Mesendoderm (in vitro differentiated cells): ENCODE results near the gene SLC46A1.

ENCODE experiments used
- DNase-seq: peaks from one replicate; pipeline ENCODE4 v3.0.0; 2013
- H2AK5ac ChIP-seq: 2 replicates; pipeline ENCODE4 v1.6.1; 2013; ENCODE audit warnings: low read length, inconsistent platforms
- H2BK120ac ChIP-seq: 2 replicates; pipeline ENCODE4 v1.6.1; 2013; ENCODE audit warnings: low read depth, mild to moderate bottlenecking, low read length, moderate library complexity, mixed read lengths
- H2BK15ac ChIP-seq: replicated peaks from 2 replicates; pipeline ENCODE4 v1.6.1; 2013; ENCODE audit warnings: low read depth, mild to moderate bottlenecking, moderate library complexity
- H2BK5ac ChIP-seq: 2 replicates; pipeline ENCODE4 v1.6.1; 2013; ENCODE audit warnings: low read length, inconsistent platforms
- H3K18ac ChIP-seq: 2 replicates; pipeline ENCODE4 v1.6.1; 2013; ENCODE audit warnings: mild to moderate bottlenecking, low read length, mixed read lengths
- H3K23ac ChIP-seq: one replicate; pipeline ENCODE4 v1.6.1; 2013; ENCODE audit warnings: low read length
- H3K27ac ChIP-seq: 2 replicates; pipeline ENCODE4 v1.5.1; 2013; ENCODE audit warnings: low read depth, mild to moderate bottlenecking, inconsistent platforms, low read length, moderate library complexity
- H3K27me3 ChIP-seq: 2 replicates; pipeline ENCODE4 v1.6.1; 2013; ENCODE audit warnings: low read length, control low read depth, mild to moderate bottlenecking, inconsistent platforms; ENCODE audit not compliant: insufficient read depth, poor library complexity
- H3K36me3 ChIP-seq: 2 replicates; pipeline ENCODE4 v1.6.1; 2013; ENCODE audit warnings: low read length, inconsistent platforms; ENCODE audit not compliant: control insufficient read depth, insufficient read depth
- H3K4ac ChIP-seq: one replicate; pipeline ENCODE4 v1.6.1; 2013; ENCODE audit warnings: low read depth, mild to moderate bottlenecking, low read length, moderate library complexity
- H3K4me1 ChIP-seq: 2 replicates; pipeline ENCODE4 v1.6.1; 2013; ENCODE audit warnings: low read depth, low read length, inconsistent platforms; ENCODE audit not compliant: control insufficient read depth
- H3K4me2 ChIP-seq: 2 replicates; pipeline ENCODE4 v1.6.1; 2013; ENCODE audit warnings: low read length
- H3K4me3 ChIP-seq: 2 replicates; pipeline ENCODE4 v1.5.1; 2013; ENCODE audit warnings: mild to moderate bottlenecking, low read length
- H3K56ac ChIP-seq: one replicate; pipeline ENCODE4 v1.6.1; 2013; ENCODE audit warnings: low read length
- H3K79me1 ChIP-seq: 2 replicates; pipeline ENCODE4 v1.6.1; 2013; ENCODE audit warnings: low read length, inconsistent platforms
- H3K79me2 ChIP-seq: 2 replicates; pipeline ENCODE4 v1.6.1; 2013; ENCODE audit warnings: mild to moderate bottlenecking, low read length; ENCODE audit not compliant: control insufficient read depth, insufficient read depth
- H3K9ac ChIP-seq: 2 replicates; pipeline ENCODE4 v1.6.1; 2013; ENCODE audit warnings: low read length, inconsistent platforms
- H4K5ac ChIP-seq: one replicate; pipeline ENCODE4 v1.6.1; 2013; ENCODE audit warnings: low read length
- H4K8ac ChIP-seq: one replicate; pipeline ENCODE4 v1.6.1; 2013; ENCODE audit warnings: low read depth, mild to moderate bottlenecking, control low read depth, low read length, moderate library complexity
- WGBS: extraction: QIAGEN DNeasy Blood & Tissue Kit; methylation state at CpG from one replicate; pipeline ENCODE4 v1.1.7; 2013; ENCODE audit warnings: low lambda C conversion rate, missing lambda C conversion rate; ENCODE audit not compliant: insufficient coverage; ENCODE audit errors: extremely low coverage; 5-methylcytosine and 5-hydroxymethylcytosine counted together

SLC46A1 gene

DNA sequence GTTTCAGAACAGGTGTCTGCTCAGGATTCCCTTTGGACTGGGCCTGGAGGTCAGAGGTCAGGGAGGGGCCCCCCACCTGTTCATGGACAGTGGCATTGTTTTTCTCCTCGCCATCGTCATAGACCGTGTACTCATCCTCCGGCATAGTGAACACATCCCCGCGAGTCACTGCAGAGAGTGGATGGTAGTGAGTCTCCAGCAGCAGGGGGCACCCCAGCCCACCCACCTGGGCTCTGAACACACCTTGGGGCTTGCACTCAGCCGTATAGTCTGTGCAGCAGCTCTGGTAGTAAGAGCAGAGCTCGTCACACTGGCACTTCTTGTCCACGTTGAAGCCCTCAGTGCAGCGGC is 36.4 kb downstream of the SLC46A1 start:
- Histone ChIP-seq H3K79me2 (no peaks in the 10 kb centered on the region), H3K23ac (no peak overlapping the region), H3K79me1 (no peaks in the 10 kb centered on the region), H3K56ac (peak overlapping the region; percentile 49), H3K27me3 (peaks cover 12% of the 10 kb centered on the region), H3K4me3 (no peak overlapping the region), H3K36me3 (no peaks in the 10 kb centered on the region), H2BK15ac (no peak overlapping the region), H2BK120ac (no peak overlapping the region), H3K18ac (no peak overlapping the region), H3K27ac (no peak overlapping the region), H4K8ac (no peak overlapping the region), H2AK5ac (no peak overlapping the region), H3K4ac (no peak overlapping the region), H3K4me1 (peaks cover 4% of the 10 kb centered on the region), H4K5ac (no peak overlapping the region), H3K9ac (no peak overlapping the region), H2BK5ac (no peak overlapping the region), H3K4me2 (no peak overlapping the region)
- no peak for DNase-seq
- WGBS: no CpG with 5 or more reads among the region's 10 CpGs

DNA sequence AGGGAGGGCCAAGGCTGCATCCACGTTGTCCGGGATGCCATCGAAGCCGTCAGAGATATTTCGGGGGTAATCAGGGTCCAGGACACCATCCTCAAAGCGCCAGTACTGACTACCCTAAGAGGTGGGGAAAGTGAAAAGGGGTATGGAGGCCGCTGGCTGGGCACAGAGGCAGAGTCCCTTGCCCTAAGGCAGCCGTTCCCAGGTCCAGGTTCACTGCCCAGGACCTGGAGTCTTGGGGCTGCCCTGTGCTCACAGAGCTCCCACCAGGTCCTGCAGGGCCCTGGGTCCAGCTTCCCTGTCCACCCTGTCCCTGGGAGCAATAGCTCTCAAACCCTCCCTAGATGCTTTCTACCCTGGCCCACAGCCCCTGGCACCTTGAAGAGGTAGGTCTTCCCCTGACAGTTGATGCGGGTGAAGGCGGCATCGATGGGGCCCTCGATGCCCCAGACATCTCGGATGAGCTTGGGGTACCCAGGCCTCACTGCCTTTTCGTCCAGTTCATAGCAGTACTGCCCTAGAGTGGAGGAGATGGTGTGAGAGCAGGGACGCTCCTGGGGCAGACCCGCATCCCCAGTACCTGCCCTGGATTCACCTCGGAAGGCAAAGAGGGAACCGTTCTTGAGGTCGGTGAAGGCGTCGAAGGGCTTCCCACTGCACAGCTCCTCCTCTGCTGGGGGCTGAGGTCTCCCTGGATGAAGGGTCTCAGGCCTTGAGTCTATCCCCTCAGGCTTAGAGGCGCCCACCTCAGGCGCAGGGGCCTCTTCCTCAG is 36.9 kb downstream of the SLC46A1 start:
- Histone ChIP-seq H3K79me1 (no peaks in the 10 kb centered on the region), H4K8ac (no peak overlapping the region), H2BK120ac (no peak overlapping the region), H4K5ac (no peak overlapping the region), H3K56ac (no peak overlapping the region), H3K36me3 (no peaks in the 10 kb centered on the region), H3K4me1 (peaks cover 4% of the 10 kb centered on the region), H3K23ac (no peak overlapping the region), H3K79me2 (no peaks in the 10 kb centered on the region), H3K27ac (no peak overlapping the region), H2AK5ac (no peak overlapping the region), H3K27me3 (peaks cover 12% of the 10 kb centered on the region), H3K4ac (no peak overlapping the region), H2BK5ac (no peak overlapping the region), H3K9ac (no peak overlapping the region), H3K4me3 (no peak overlapping the region), H3K4me2 (no peak overlapping the region), H3K18ac (no peak overlapping the region), H2BK15ac (no peak overlapping the region)
- no peak for DNase-seq
- WGBS: no CpG with 5 or more reads among the region's 23 CpGs

DNA sequence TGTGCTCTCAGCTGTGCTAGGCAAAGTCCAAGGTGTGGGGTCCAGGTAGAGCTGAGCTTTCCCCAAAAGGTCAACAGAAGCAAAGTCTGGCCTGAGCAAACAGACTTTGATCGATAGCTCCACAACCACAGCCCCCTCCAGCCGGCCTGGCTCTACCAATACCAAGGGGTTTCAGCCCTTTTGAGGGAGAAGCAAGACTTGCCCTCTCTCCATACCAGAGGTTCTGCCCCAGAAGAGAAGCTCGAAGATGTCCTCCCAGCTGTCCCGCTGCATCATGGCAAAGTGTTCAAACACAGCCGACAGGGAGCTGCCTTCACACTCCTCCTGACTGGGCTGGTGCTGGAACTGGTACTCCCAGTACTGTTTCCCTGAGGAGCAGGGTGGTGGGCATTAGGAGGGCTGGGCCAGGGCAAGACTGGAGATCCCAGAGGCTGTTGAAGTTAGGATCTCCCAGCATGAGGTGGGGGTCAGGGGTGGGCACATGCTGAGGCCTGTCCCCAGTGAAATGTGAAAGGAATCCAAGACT is 37.6 kb downstream of the SLC46A1 start:
- Histone ChIP-seq H2BK120ac (no peak overlapping the region), H2AK5ac (no peak overlapping the region), H3K27me3 (peaks cover 9% of the 10 kb centered on the region), H3K27ac (no peak overlapping the region), H3K56ac (no peak overlapping the region), H3K4me3 (no peak overlapping the region), H3K4ac (no peak overlapping the region), H4K5ac (no peak overlapping the region), H2BK5ac (no peak overlapping the region), H3K4me2 (no peak overlapping the region), H3K36me3 (no peaks in the 10 kb centered on the region), H3K9ac (no peak overlapping the region), H3K4me1 (peaks cover 4% of the 10 kb centered on the region), H3K18ac (no peak overlapping the region), H2BK15ac (no peak overlapping the region), H3K79me1 (no peaks in the 10 kb centered on the region), H4K8ac (no peak overlapping the region), H3K23ac (no peak overlapping the region), H3K79me2 (no peaks in the 10 kb centered on the region)
- no peak for DNase-seq
- no CpG with 5 or more reads among the region's 5 CpGs for WGBS

DNA sequence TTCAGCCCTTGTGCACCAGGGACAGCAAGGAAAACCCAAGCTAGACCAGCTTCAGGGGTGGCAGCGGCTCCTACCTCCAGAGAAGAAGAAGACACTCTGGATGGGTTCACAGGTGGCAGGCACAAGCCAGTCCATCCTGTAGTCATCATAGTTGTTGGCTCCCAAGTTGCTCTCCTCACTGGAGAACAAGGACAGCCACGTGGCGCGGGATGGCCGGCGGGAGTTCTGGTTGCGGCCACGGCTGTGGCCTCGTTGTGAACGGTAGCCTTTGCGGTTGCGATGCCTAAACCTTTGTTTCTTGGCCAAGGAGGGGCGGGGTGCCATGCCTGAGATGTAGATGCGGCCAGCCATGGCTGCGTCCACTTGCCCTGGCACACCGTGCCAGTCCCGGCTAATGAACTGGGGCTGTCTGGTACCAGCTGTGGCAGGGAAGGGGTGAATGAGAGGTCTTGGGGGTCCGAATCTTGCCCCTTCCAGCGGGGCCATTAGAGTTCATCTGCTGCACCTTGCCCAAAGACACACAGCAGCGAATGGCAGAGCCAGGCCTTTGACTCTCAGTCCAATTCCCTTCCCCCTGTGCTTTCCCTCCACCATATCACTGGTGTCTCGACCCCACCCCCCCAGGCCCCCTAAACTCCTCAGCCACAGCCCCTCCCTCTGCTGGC is 38.2 kb downstream of the SLC46A1 start:
- no peaks in the 10 kb centered on the region for H3K79me1 ChIP-seq
- H2AK5ac ChIP-seq: no peak overlapping the region
- H3K27ac ChIP-seq: no peak overlapping the region

DNA sequence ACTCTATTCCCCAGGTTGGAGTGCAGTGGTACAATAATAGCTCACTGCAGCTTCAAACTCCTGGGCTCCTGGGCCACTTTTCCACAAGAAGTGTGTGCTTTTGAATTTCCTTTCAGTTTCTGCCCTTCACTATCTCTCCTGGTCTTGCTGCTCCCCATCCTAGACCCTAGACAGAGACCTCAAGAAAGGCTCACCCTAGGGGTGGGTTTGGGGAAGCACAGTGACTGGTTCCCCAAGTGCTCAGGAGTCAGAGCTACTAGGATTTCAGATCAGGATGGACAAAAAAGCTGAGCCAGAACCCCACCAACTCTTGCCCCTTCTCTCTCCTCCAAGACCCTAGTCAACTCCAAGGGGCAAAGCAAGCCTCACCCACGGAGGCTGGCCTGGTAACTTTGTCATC is 39.4 kb downstream of the SLC46A1 start:
- WGBS: no CpG with 5 or more reads among the region's 1 CpG
- no peaks in the 10 kb centered on the region for H3K27me3 ChIP-seq
- H3K79me1 ChIP-seq: no peaks in the 10 kb centered on the region
- no peak overlapping the region for H4K8ac ChIP-seq
- H3K4me1 ChIP-seq: peaks cover 2% of the 10 kb centered on the region
- no peak overlapping the region for H2BK120ac ChIP-seq
- H4K5ac ChIP-seq: no peak overlapping the region
- no peak overlapping the region for H3K4ac ChIP-seq
- H3K23ac ChIP-seq: no peak overlapping the region
- no peak overlapping the region for H3K18ac ChIP-seq
- no peak overlapping the region for H3K4me2 ChIP-seq
- H2BK15ac ChIP-seq: no peak overlapping the region
- H3K36me3 ChIP-seq: no peaks in the 10 kb centered on the region
- no peak overlapping the region for H3K27ac ChIP-seq
- no peak overlapping the region for H3K56ac ChIP-seq
- no peak overlapping the region for H2AK5ac ChIP-seq
- H3K79me2 ChIP-seq: no peaks in the 10 kb centered on the region
- peak; percentile 36 for DNase-seq
- no peak overlapping the region for H3K9ac ChIP-seq
- no peak overlapping the region for H3K4me3 ChIP-seq
- H2BK5ac ChIP-seq: no peak overlapping the region

More for the DNA sequence above, 38.2 kb downstream of the SLC46A1 start:
- H3K56ac ChIP-seq: no peak overlapping the region
- H3K4me2 ChIP-seq: no peak overlapping the region
- H3K4me1 ChIP-seq: peaks cover 4% of the 10 kb centered on the region
- no peak overlapping the region for H4K5ac ChIP-seq
- H3K18ac ChIP-seq: no peak overlapping the region
- H4K8ac ChIP-seq: no peak overlapping the region
- peaks cover 3% of the 10 kb centered on the region for H3K27me3 ChIP-seq
- H3K23ac ChIP-seq: no peak overlapping the region
- no peaks in the 10 kb centered on the region for H3K79me2 ChIP-seq
- DNase-seq: no peak
- H3K36me3 ChIP-seq: no peaks in the 10 kb centered on the region
- H2BK15ac ChIP-seq: no peak overlapping the region
- H3K9ac ChIP-seq: no peak overlapping the region
- H3K4ac ChIP-seq: no peak overlapping the region
- no peak overlapping the region for H3K4me3 ChIP-seq
- H2BK5ac ChIP-seq: no peak overlapping the region
- no peak overlapping the region for H2BK120ac ChIP-seq
- WGBS: no CpG with 5 or more reads among the region's 21 CpGs
